ENCODE measurements around the gene ACSS1. TPM values are rescaled to one million over a fixed set of nuclear protein-coding genes. Genes with fewer than 3 reads are reported as not detected.

ACSS1 gene
- total RNA-seq, 1 donor from 2014 or later, result 0.72 TPM

DNA sequence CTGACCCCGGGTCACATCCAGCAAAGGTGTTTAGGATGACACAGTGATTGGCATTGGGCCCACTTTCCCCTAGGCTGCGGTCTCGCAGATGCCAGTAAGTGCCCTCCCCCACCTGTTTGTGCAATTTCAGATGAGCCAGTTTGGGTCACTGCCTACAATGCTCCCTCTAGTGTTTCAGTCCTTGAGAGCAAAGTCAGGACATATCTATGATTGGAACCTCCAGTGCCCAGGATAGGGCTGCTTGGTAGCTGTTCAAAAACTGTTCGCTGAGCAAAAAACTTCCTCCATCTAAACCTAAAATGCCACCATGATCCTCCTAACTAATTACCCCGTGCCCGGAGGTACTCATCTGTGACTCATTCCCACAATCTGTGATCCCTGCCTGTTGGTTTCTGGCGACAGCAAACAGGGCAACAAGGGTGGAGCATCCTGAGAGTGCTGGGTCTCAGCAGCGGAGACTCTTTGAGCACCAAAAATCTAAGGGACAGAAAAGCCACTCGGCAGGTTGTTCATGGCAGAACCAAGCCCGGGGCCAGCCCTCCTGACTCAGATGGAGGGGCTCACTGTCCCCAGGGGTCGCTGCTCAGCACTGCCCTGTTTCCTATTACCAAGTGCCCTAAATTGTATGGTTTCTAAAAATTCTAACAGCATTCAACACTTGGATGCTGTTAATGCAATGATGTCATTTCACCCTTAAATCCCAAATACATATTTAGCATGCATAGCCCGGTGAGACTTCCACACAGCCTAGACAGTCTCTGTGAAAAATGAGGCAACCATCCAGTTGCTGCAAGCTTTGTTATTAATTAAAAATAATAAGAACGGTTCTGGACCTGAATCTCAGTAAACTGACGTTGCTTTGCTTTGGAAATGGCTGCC is 19.0 kb upstream of the ACSS1 start:
- Mint-ChIP-seq H3K4me3 (ENCODE audit: low read depth) (no peak overlapping the region), H3K9me3 (ENCODE audit: low read depth) (no peaks in the 10 kb centered on the region), H3K27ac (no peak overlapping the region), H3K27me3 (peaks cover 86% of the 10 kb centered on the region), H3K36me3 (ENCODE audit: insufficient read depth) (no peaks in the 10 kb centered on the region), H3K4me1 (ENCODE audit: low read depth) (no peaks in the 10 kb centered on the region)
- DNase-seq (ENCODE audit: low spot score, unreplicated experiment), result peak; percentile 7
- TF ChIP-seq, protein P1, sequence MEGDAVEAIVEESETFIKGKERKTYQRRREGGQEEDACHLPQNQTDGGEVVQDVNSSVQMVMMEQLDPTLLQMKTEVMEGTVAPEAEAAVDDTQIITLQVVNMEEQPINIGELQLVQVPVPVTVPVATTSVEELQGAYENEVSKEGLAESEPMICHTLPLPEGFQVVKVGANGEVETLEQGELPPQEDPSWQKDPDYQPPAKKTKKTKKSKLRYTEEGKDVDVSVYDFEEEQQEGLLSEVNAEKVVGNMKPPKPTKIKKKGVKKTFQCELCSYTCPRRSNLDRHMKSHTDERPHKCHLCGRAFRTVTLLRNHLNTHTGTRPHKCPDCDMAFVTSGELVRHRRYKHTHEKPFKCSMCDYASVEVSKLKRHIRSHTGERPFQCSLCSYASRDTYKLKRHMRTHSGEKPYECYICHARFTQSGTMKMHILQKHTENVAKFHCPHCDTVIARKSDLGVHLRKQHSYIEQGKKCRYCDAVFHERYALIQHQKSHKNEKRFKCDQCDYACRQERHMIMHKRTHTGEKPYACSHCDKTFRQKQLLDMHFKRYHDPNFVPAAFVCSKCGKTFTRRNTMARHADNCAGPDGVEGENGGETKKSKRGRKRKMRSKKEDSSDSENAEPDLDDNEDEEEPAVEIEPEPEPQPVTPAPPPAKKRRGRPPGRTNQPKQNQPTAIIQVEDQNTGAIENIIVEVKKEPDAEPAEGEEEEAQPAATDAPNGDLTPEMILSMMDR (IDR thresholded peaks at IDR 0.05; ENCODE audit: unreplicated experiment), result peak; percentile 10

DNA sequence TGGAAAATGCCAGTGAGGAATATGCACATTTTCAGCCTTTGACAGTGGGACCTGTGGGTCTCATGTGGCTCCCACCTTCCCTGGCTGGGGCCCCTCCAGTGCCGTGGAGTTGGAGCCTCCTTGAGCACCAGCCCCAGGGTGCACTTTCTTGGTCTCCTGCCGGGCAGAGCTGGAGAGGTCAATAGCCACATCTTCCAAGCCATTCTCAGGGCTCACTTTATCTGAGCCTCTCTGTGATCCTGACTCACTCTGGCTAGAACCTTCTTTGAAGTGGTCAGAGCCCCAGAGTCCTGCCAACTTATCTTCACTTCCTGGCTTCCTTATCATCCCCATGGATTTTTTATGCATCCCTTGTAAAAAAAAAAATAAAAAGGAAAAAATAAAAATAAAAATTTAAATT is 18.3 kb upstream of the ACSS1 start:
- Mint-ChIP-seq H3K4me1 (ENCODE audit: low read depth) (no peaks in the 10 kb centered on the region), H3K9me3 (ENCODE audit: low read depth) (no peaks in the 10 kb centered on the region), H3K36me3 (ENCODE audit: insufficient read depth) (no peaks in the 10 kb centered on the region), H3K4me3 (ENCODE audit: low read depth) (no peak overlapping the region), H3K27ac (no peak overlapping the region), H3K27me3 (peaks cover 83% of the 10 kb centered on the region)
- DNase-seq (ENCODE audit: low spot score, unreplicated experiment), result peak; percentile 4
- TF ChIP-seq, protein P1 (IDR thresholded peaks at IDR 0.05; ENCODE audit: unreplicated experiment), result no peak

DNA sequence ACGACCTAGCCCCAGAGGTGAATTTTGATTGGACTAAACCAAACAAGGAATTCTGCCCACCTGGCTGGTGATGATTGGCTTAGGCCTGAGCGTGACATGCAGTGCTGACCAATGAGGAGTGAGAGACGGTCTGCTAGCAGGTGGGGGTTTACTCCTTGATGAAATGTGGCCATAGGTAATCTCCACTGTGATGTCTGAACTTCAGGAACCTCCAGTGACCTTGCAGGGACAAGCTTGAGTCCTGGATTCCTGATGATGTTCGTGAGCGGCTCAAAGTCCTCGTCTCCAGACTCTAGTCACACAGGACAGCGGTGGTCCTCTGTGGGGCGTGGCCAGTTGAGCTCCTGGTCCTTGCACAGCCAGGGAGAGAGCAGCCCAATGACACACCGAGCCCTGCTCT is 15.6 kb upstream of the ACSS1 start:
- TF ChIP-seq, protein P1 (IDR thresholded peaks at IDR 0.05; ENCODE audit: unreplicated experiment), result no peak
- no peak overlapping the region for H3K4me3 Mint-ChIP-seq (ENCODE audit: low read depth)
- DNase-seq (ENCODE audit: low spot score, unreplicated experiment), result no peak
- no peaks in the 10 kb centered on the region for H3K9me3 Mint-ChIP-seq (ENCODE audit: low read depth)
- no peaks in the 10 kb centered on the region for H3K4me1 Mint-ChIP-seq (ENCODE audit: low read depth)
- no peak overlapping the region for H3K27ac Mint-ChIP-seq
- no peaks in the 10 kb centered on the region for H3K36me3 Mint-ChIP-seq (ENCODE audit: insufficient read depth)
- peaks cover 57% of the 10 kb centered on the region for H3K27me3 Mint-ChIP-seq

DNA sequence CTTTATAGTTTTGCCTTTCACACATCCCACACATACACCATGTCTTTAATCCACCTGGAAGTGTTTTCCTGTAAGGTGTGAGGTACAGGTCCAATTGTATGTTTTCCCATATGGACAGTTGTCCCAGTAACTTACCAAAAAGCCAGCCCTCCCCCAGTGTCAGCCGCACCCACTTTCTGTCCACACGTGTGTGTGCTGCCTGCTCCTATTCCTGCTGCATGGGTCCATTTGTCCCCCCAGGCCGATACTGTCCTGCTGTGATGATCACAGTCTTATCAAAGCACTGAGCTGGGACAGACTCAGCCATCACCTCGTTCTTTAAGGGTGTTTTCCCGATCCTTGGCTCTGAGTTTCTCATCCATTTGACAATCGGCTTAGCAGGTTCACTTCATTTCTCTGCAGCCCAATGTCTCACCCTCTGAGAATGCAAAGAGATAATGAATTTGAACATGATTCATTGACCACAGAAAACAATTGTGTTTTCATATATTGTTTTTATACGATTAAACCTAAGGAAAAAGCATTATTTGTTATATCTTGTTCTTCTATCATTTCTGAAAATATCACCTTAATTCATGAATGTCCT is 14.4 kb upstream of the ACSS1 start:
- no peak overlapping the region for H3K4me3 Mint-ChIP-seq (ENCODE audit: low read depth)
- peaks cover 45% of the 10 kb centered on the region for H3K27me3 Mint-ChIP-seq

DNA sequence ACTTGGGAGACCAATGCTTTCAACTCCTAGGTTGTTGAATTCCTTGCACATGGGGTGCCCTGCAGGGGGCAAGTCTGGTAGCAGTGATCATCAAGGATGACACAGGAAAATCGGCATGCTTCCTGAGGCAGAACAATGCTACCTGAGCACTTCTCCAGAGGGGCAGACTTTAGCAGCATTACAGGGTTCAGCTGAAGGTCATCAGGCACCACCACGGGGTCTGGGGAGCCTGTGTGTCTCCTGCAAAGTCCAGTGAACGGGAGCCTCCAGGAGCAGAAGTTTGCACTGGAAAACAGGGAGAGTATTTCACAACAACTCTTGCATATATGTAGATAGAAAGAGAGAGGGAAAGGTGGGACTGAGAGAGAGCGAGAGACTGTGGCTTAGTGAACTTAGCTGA is 13.8 kb upstream of the ACSS1 start:
- Mint-ChIP-seq H3K27me3 (peaks cover 40% of the 10 kb centered on the region), H3K4me3 (ENCODE audit: low read depth) (no peak overlapping the region), H3K36me3 (ENCODE audit: insufficient read depth) (no peaks in the 10 kb centered on the region), H3K9me3 (ENCODE audit: low read depth) (no peaks in the 10 kb centered on the region), H3K4me1 (ENCODE audit: low read depth) (no peaks in the 10 kb centered on the region), H3K27ac (no peak overlapping the region)
- DNase-seq (ENCODE audit: low spot score, unreplicated experiment), result no peak
- TF ChIP-seq, protein P1 (IDR thresholded peaks at IDR 0.05; ENCODE audit: unreplicated experiment), result no peak

More for the DNA sequence above, 14.4 kb upstream of the ACSS1 start:
- H3K27ac Mint-ChIP-seq, result no peak overlapping the region
- no peaks in the 10 kb centered on the region for H3K9me3 Mint-ChIP-seq (ENCODE audit: low read depth)
- H3K36me3 Mint-ChIP-seq (ENCODE audit: insufficient read depth), result no peaks in the 10 kb centered on the region
- TF ChIP-seq, protein P1 (IDR thresholded peaks at IDR 0.05; ENCODE audit: unreplicated experiment), result no peak
- no peaks in the 10 kb centered on the region for H3K4me1 Mint-ChIP-seq (ENCODE audit: low read depth)
- DNase-seq (ENCODE audit: low spot score, unreplicated experiment), result peak; percentile 3

Data from progenitor cell of endocrine pancreas (in vitro differentiated cells).